K562 (cell line): ENCODE data around the gene COL4A2. TPM values are rescaled to one million over a fixed set of nuclear protein-coding genes. Genes with fewer than 3 reads are reported as not detected.

Experiments
- ATAC-seq: fragments of 200-7000 bp; cut with Tn5 transposase; 3 replicates; pipeline ENCODE4 v1.9.1; 2020; ENCODE audit warnings: moderate library complexity
- BruUV-seq: library from RNA; stranded (reverse); fragments of 400-500 nt; replicated peaks from 2 replicates; lab custom pipeline; 2021; lab: Mats Ljungman, UMichigan
- CTCF ChIA-PET: fragments of 300-600 bp; formaldehyde crosslinking; extraction: SDS; loops from one replicate; lab custom pipeline; 2021; ENCODE audit warnings: low intra/inter-chr PET ratio; lab: Yijun Ruan, JAX
- POLR2A ChIA-PET: fragments of 300-600, 350-650 bp; sonication (Branson Sonifier 250); formaldehyde crosslinking; extraction: SDS; loops from one replicate; lab custom pipeline; 2021; ENCODE audit warnings: antibody characterized with exemption, inconsistent platforms; lab: Yijun Ruan, JAX
- DNase-seq, 4 experiments: peaks; one replicate each; pipeline versions ENCODE4 v3.0.0 to v3.0.0-alpha.2; 2011 to 2018; ENCODE audit warnings: low spot score in 3 of 4, mixed read lengths in 3 of 4; ENCODE audit errors: extremely low read depth in 1 of 4
- FAIRE-seq: peaks from 2 replicates; lab custom pipeline; 2011; peaks lifted over from hg19 to GRCh38; lab: Jason Lieb, UNC
- H2AFZ ChIP-seq: 2 replicates; pipeline ENCODE4 v1.6.0; 2011; ENCODE audit warnings: low read depth, low read length, control low read depth, inconsistent platforms
- H3K27ac ChIP-seq: fragments of 200-600 bp; 3 replicates; pipeline ENCODE4 v1.8.0; 2011; ENCODE audit warnings: low read depth, mild to moderate bottlenecking, control low read depth, inconsistent platforms, low read length, moderate library complexity, mixed read lengths; ENCODE audit errors: extremely low read depth
- H3K27me3 ChIP-seq, 2 experiments: fragments of 300-600 bp in 1 of 2; 2 replicates in 1 of 2; 3 replicates in 1 of 2; pipeline versions ENCODE4 v1.6.0 to v1.8.0; 2011; ENCODE audit warnings: inconsistent platforms in 2 of 2, low read length in 2 of 2, mild to moderate bottlenecking in 1 of 2, mixed read lengths in 1 of 2, moderate library complexity in 1 of 2; ENCODE audit not compliant: control insufficient read depth in 2 of 2, insufficient read depth in 2 of 2
- H3K36me3 ChIP-seq: fragments of 300-600 bp; 3 replicates; pipeline ENCODE4 v1.8.0; 2011; ENCODE audit warnings: mild to moderate bottlenecking, low read length, inconsistent platforms; ENCODE audit not compliant: control insufficient read depth, insufficient read depth
- H3K4me1 ChIP-seq, 2 experiments: fragments of 200-600 bp in 1 of 2; replicated peaks in 1 of 2; 2 replicates in 1 of 2; 3 replicates in 1 of 2; pipeline versions ENCODE4 v1.5.1 to v1.8.0; 2011; ENCODE audit warnings: inconsistent platforms in 2 of 2, low read length in 2 of 2, mild to moderate bottlenecking in 1 of 2, mixed read lengths in 1 of 2, moderate library complexity in 1 of 2; ENCODE audit not compliant: control insufficient read depth in 2 of 2, insufficient read depth in 2 of 2
- H3K4me2 ChIP-seq: 2 replicates; pipeline ENCODE4 v1.6.1; 2011; ENCODE audit warnings: low read length, control low read depth, inconsistent platforms, mixed read lengths; ENCODE audit not compliant: insufficient read depth
- H3K4me3 ChIP-seq: fragments of 200-600 bp; sonication (generic), shearing (Covaris generic); 2 replicates; pipeline ENCODE4 v1.5.1; 2016; ENCODE audit warnings: control low read depth, inconsistent platforms
- H3K79me2 ChIP-seq: fragments of 200-600 bp; 3 replicates; pipeline ENCODE4 v1.8.0; 2011; ENCODE audit warnings: low read length, inconsistent platforms; ENCODE audit not compliant: control insufficient read depth, insufficient read depth
- H3K9ac ChIP-seq, 2 experiments: 2 replicates each; pipeline versions ENCODE4 v1.6.0 to v1.6.1; 2011; ENCODE audit warnings: low read depth in 2 of 2, low read length in 2 of 2, control low read depth in 1 of 2, inconsistent platforms in 1 of 2, mild to moderate bottlenecking in 1 of 2, mixed read lengths in 1 of 2; ENCODE audit not compliant: insufficient read depth in 1 of 2
- H3K9me1 ChIP-seq: one replicate; pipeline ENCODE4 v1.6.0; 2011; ENCODE audit warnings: inconsistent platforms, mild to moderate bottlenecking, low read length, moderate library complexity; ENCODE audit not compliant: control insufficient read depth, insufficient read depth
- H3K9me3 ChIP-seq: replicated peaks from 2 replicates; pipeline ENCODE4 v1.5.1; 2011; ENCODE audit warnings: low read depth, low read length, inconsistent platforms; ENCODE audit not compliant: control insufficient read depth, insufficient read depth
- H4K20me1 ChIP-seq: replicated peaks from 2 replicates; pipeline ENCODE4 v1.6.1; 2011; ENCODE audit warnings: low read length, inconsistent platforms, mixed read lengths; ENCODE audit not compliant: control insufficient read depth, insufficient read depth
- CC2D1A ChIP-seq: fragments of 450-650 bp; IDR thresholded peaks from 2 replicates; pipeline ENCODE4 v1.6.1; 2017; ENCODE audit warnings: mild to moderate bottlenecking
- FOS ChIP-seq: IDR thresholded peaks from 3 replicates; pipeline ENCODE4 v1.6.1; 2011; ENCODE audit not compliant: insufficient read length; ENCODE audit errors: extremely low read depth
- RBFOX2 ChIP-seq: fragments of 200-400 bp; formaldehyde crosslinking; IDR thresholded peaks from 2 replicates; pipeline ENCODE4 v1.6.1; 2017; ENCODE audit warnings: low read depth, mild to moderate bottlenecking, low read length, moderate library complexity
- RBM25 ChIP-seq: fragments of 200-400 bp; formaldehyde crosslinking; IDR thresholded peaks from 2 replicates; pipeline ENCODE4 v1.6.1; 2018; ENCODE audit warnings: low read length, low read depth, moderate library complexity; ENCODE audit not compliant: severe bottlenecking
- RFX5 ChIP-seq: IDR thresholded peaks from 2 replicates; pipeline ENCODE4 v1.6.1; 2011; ENCODE audit warnings: low read depth, mild to moderate bottlenecking, improper control_type of control experiment, low read length
- ZBTB5 ChIP-seq: fragments of 450-650 bp; IDR thresholded peaks from 2 replicates; pipeline ENCODE4 v1.6.1; 2017; ENCODE audit warnings: antibody characterized with exemption
- ZNF121 ChIP-seq: sonication (generic); formaldehyde crosslinking; conservative IDR thresholded peaks from 2 replicates; pipeline ENCODE4 v1.8.0; 2022; ENCODE audit warnings: missing genetic modification reagents
- ZNF140 ChIP-seq: fragments of 250-450 bp; sonication (Bioruptor Pico); IDR thresholded peaks from 2 replicates; pipeline ENCODE4 v1.8.0; 2021; ENCODE audit warnings: moderate library complexity, mild to moderate bottlenecking, inconsistent platforms
- ZNF3 ChIP-seq: fragments of 250-450 bp; sonication (Bioruptor Pico); IDR thresholded peaks from 2 replicates; pipeline ENCODE4 v1.5.0; 2021; ENCODE audit warnings: mild to moderate bottlenecking, moderate library complexity
- ZNF766 ChIP-seq: fragments of 200-800 bp; sonication (Bioruptor generic); conservative IDR thresholded peaks from 2 replicates; pipeline ENCODE4 v1.6.1; 2016; ENCODE audit warnings: missing genetic modification characterization, missing compliant biosample characterization
- WGBS: fragments of 100-300 bp; shearing (Covaris generic); methylation state at CpG from one replicate; pipeline ENCODE4 v1.1.6; 2016; ENCODE audit warnings: low coverage, mixed read lengths; ENCODE audit not compliant: insufficient coverage; ENCODE audit errors: missing lambda C conversion rate; 5-methylcytosine and 5-hydroxymethylcytosine counted together
- in situ Hi-C: fragments of 300-500 bp; cut with MboI; formaldehyde crosslinking; loops from 4 replicates; pipeline ENCODE4 v1.15.0; 2018; ENCODE audit warnings: inconsistent platforms, mixed read lengths
- intact Hi-C: fragments of 100-400 bp; cut with micrococcal nuclease; formaldehyde crosslinking; loops from 2 replicates; pipeline ENCODE4 v1.14.2; 2022
- polyA plus RNA-seq, 8 experiments: library from polyadenylated mRNA; depleted of rRNA in 4 of 8; stranded (reverse) in 5 of 8; unstranded in 3 of 8; fragments of >200 nt; fragmentation: Nextera tagmentation in 2 of 8; fragmentation: Illumina TruSeq in 1 of 8; extraction: Ambion mirVana in 2 of 8; extraction: Trizol in 1 of 8; gene quantifications; 2 replicates each; pipeline versions ENCODE4 v1.2.1 to v1.2.3, GENCODE V29; 2011 to 2014; ENCODE audit warnings: inconsistent platforms in 1 of 8, missing spikeins in 1 of 8
- total RNA-seq, 7 experiments: library from RNA; depleted of rRNA in 6 of 7; stranded (reverse); fragments of >200 nt in 6 of 7; fragmentation: Illumina TruSeq in 2 of 7; extraction: Trizol in 2 of 7; gene quantifications; 2 replicates each; pipeline versions ENCODE4 v1.2.1 to v1.2.3, GENCODE V29; 2011 to 2021; ENCODE audit warnings: low replicate concordance in 1 of 7

Gene COL4A2
- total and polyA plus RNA-seq, 9 of the 15 experiments (the other 6 are each of a cell fraction or from before 2014, with no cell fraction given) = 0.13 to 15.2 (median 8.1) TPM

- ChIA-PET CTCF (no interaction called here), POLR2A (interaction anchor here (0.5 kb wide), 1 partner anchor 10 kb away, joined by 3 read pairs; no protein-coding TSS in a partner anchor)
- Histone ChIP-seq H3K9me3 (no peaks in the 10 kb centered on the region), H2AFZ (no peak overlapping the region), H3K4me2 (no peak overlapping the region), H4K20me1 (no peaks in the 10 kb centered on the region), H3K79me2 (no peaks in the 10 kb centered on the region), H3K36me3 (no peaks in the 10 kb centered on the region), H3K4me1 (no peaks in the 10 kb centered on the region), H3K4me3 (no peak overlapping the region), H3K27me3 (peaks cover 3 to 22% of the 10 kb centered on the region in 2 experiments; a peak in 3 of 5 replicates), H3K9ac (no peak overlapping the region), H3K9me1 (no peaks in the 10 kb centered on the region), H3K27ac (no peak overlapping the region)
- intact Hi-C loops = no loop called here
- DNase-seq = no peak
- BruUV-seq = no TSS peak
- in situ Hi-C loops = no loop called here
- no peak for FAIRE-seq
- no peak for ATAC-seq
- WGBS = 1% methylated on average over 16 of the region's 20 CpGs
- TF ChIP-seq RFX5 (no peak), RBFOX2 (no peak), RBM25 (no peak), ZNF121 (CRISPR knock-in tag) (no peak), ZNF3 (CRISPR knock-in tag) (no peak), FOS (no peak), CC2D1A (no peak), ZNF766 (no peak), ZNF140 (no peak), ZBTB5 (no peak)
Measured at GRCh38 chr13:110371550-110372465, 64.7 kb downstream of the COL4A2 start.
